CD4-positive, alpha-beta T cell treated with Interleukin-6 for 4 hours (primary cell): ENCODE measurements around the gene ING2.
"Not testable (repeated sequence)": the region's sequence is repeated elsewhere in the genome, so short reads cannot be mapped to it uniquely, and the experiment has no call there.

Source experiments
- DNase-seq: peaks from one replicate; pipeline ENCODE4 v3.0.0-alpha.2; 2020; ENCODE audit warnings: mixed read lengths

Gene ING2

DNA sequence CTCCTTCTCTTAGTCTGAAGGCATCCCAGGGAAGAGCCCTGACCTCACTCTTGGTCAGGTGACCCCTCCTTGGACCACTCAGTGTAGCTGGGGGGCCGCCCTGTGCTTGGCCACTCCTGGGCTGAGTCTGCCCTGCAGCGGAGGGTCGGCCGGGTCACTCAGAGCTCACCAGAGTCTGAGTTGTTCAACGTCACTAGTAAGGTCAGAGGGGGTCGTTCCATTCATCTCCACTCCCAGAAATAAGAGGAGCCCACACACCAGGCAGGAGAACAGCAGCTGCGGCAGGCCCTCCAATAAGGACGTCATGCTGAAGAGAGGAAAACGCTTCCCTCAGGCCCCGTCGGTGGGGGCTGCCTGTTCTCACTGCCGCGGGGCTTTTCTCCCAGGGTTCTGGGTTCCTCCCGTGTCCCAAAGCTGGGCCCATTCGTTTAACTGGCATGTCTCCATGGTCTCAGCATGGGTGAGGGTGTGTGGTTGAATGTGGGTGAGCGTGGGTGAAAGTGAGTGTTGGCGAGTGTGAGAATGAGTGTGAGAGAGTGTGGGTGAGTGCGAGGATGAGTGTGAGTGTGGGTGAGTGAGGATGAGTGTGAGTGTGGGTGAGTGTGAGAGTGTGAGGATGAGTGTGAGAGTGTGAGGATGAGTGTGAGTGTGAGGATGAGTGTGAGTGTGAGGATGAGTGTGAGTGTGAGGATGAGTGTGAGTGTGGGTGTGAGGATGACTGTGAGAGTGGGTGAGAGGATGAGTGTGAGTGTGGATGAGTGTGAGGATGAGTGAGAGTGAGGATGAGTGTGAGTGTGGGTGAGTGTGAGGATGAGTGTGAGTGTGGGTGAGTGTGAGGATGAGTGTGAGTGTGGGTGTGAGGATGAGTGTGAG lies 47.7 kb downstream of the ING2 start:
- no peak for DNase-seq

DNA sequence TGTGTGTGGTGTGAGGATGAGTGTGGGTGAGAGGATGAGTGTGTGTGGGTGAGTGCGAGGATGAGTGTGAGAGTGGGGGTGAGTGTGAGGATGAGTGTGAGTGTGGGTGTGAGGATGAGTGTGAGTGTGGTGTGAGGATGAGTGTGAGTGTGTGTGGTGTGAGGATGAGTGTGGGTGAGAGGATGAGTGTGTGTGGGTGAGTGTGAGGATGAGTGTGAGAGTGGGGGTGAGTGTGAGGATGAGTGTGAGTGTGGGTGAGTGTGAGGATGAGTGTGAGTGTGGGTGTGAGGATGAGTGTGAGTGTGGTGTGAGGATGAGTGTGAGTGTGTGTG lies 48.3 kb downstream of the ING2 start:
- not testable (repeated sequence) for DNase-seq

DNA sequence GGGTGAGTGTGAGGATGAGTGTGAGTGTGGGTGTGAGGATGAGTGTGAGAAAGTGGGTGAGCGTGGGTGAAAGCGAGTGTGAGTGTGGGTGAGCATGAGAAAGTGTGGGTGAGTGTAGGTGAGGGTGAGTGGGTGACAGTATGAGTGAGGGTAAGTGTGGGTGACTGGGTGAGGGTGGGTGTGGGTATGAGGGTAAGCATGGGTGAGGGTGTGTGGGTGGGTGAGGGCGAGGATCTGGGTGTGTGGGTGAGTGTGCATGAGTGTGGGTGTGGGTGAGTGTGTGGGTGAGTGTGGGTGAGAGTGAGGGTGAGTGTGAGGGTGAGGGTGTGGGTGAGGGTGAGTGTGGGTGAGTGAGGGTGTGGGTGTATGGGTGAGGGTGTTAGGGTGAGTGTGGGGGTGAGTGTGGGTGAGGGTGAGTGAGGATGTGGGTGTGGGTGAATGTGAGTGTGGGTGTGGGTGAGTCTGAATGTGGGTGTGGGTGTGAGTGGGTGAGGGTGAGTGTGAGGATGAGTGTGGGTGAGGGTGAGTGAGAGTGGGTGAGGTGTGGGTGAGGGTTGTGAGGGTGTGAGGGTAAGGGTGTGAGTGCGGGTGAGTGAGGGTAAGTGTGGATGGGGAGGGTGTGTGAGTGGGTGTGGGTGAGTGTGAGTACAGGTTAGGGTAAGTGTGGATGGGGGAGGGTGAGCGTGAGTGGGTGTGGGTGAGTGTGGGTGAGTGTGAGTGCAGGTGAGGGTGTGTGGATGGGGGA lies 48.9 kb downstream of the ING2 start:
- DNase-seq = no peak

DNA sequence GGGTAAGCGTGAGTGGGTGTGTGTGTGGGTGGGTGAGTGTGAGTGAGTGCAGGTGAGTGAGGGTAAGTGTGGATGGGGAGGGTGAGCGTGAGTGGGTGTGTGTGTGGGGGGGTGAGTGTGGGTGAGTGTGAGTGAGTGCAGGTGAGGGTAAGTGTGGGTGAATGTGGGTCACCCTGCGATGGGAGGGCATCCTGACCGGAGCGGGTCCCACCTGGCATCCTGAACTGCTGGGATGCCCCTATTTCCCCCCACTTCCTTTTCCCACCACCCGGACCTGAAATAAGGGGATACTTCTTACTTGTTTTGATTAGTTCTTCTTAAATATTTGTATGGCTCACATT lies 49.5 kb downstream of the ING2 start:
- no peak for DNase-seq

DNA sequence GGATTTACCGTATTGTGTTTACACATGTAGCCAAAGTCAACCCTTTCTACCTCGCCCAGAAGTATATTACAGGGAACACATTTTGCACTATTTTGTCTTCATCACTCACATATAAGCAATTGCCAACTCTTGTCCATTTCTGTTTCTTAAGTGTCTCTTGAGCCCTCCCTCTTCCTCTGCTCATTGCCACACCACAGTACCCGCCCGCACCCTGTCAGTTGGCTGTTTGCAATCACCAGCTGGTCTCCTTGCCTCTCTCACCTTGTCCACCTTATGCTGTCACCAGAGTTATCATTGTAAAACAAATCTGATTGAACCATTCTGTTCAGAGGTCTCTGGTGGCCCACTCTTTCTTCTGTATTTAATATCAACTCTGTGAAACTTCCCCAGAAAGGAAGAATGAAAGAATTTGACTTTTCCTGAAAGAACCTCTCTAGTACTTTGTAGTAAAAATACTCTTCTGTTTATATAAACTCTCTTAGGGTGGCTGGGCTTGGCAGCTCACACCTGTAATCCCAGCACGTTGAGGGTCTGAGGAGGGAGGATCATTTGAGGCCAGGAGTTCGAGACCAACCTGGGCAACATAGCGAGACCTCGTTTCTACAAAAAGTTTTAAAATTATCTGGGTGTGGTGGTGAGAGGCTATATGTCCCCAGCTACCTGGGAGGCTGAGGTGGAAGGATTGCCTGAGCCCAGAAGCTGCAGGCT lies 50.2 kb downstream of the ING2 start:
- no peak for DNase-seq

DNA sequence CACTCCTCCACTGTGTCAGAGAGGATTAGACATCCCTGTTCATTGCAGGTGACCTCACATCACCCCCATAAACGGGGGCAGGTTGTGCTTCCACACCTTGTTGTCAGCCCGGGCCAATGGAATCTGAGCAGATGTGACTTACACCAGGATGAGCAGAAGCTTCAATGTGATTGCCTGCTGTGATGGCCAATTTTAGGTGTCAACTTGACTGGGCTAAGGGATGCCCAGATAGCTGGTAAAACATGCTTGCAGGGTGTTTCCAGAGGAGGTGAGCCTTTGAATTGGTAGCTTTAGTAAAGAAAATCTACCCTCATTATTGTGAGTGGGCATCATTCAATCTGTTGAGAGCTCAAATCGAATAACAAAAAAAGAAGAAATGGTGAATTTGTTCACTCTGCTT lies 52.1 kb downstream of the ING2 start:
- DNase-seq = no peak

DNA sequence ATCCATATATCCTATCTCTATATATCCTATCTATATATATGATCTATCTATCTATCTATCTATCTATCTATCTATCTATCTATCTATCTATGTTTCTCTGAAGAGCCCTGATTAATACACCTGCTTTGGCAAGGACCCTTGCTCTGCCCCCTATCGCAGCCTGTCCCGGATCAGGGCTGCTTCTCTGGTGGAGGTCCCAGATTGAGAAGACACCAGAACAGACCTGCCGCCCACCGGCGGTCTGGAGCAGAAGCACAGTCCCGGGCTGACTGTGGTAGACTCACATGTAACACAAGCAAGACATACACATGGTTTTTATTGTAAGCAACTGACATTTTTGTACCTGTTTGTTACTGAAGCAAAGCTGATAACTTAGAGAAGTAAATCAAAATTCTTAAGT lies 52.8 kb downstream of the ING2 start:
- no peak for DNase-seq

DNA sequence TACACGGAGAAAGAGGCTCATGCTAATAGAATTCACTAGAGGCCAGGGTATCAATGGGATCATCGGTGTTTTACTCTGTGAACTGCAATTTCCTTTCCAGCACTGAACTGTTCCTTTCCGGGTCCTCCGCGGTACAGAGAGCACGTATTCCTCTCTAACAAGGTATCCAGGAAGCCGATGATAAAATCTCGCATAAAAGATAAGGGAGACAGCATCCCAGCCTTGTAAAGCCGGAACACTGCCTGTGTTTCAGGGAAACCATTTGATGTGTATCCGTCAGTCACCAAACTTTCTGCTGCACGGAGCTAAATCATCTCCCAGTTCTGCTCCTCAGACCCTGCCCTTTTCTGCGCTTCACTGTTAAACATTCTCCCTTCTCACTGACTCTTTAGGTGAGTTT lies 54.0 kb downstream of the ING2 start:
- DNase-seq = no peak

DNA sequence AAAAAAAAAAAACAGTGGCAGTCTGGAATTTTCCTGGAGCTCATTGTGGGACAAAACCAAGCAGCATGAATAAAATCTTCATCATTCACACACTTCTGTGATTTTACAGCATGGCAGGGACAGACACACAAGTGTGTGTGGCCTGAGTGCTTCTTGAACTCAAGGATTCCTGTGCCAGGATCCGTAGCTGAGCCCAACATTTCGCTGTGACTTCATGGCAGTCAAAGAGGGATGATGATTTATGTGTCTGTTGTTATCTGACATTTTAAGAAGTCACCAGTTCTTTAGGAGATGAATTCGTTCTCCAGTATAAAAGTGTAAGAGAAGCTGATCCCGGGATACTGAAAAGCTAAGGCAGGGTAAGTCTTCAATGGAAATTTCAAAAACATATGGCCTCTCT lies 57.0 kb downstream of the ING2 start:
- DNase-seq = no peak
